IgD-negative memory B cell (primary cell): ENCODE measurements around the gene RPGRIP1L. TPM values are rescaled to one million over a fixed set of nuclear protein-coding genes. Genes with fewer than 3 reads are reported as not detected.

ENCODE experiments used
- polyA plus RNA-seq: library from polyadenylated mRNA; unstranded; fragments of 300-500 nt; fragmentation: Illumina TruSeq; gene quantifications from one replicate; pipeline ENCODE4 v1.2.3, GENCODE V29; 2021

Gene RPGRIP1L
- polyA plus RNA-seq, 1 donor from 2014 or later: 3.5 TPM

Other genes with a start within 250 kb of the RPGRIP1L start
- 16.8 TPM for gene AKTIP, start 200.7 kb downstream of the RPGRIP1L start, polyA plus RNA-seq
- 53.2 TPM for gene FTO, start 297 bp upstream of the RPGRIP1L start, polyA plus RNA-seq